ENCODE measurements around the gene HSD17B1. TPM values are rescaled to one million over a fixed set of nuclear protein-coding genes. Genes with fewer than 3 reads are reported as not detected.
"Not testable (repeated sequence)": the region's sequence is repeated elsewhere in the genome, so short reads cannot be mapped to it uniquely, and the experiment has no call there.

HSD17B1 gene, protein sequence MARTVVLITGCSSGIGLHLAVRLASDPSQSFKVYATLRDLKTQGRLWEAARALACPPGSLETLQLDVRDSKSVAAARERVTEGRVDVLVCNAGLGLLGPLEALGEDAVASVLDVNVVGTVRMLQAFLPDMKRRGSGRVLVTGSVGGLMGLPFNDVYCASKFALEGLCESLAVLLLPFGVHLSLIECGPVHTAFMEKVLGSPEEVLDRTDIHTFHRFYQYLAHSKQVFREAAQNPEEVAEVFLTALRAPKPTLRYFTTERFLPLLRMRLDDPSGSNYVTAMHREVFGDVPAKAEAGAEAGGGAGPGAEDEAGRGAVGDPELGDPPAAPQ
- polyA plus RNA-seq (2013), result 41.8 and 44.5 TPM in 2 replicates

DNA sequence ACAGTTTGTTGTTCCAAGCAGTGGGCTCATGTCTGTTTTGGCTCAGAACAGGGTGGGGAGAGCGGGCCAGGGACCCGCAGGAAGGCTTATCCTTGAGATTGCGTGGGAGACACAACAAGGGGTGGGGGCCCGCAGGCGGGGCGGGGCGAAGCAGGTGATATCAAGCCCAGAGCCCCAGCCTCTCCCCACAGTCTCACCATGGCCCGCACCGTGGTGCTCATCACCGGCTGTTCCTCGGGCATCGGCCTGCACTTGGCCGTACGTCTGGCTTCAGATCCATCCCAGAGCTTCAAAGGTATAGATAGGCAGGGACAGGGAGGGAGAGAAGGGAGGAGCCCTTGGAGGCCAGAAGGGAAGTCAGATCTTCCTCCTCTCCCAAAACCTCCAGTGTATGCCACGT is at the start of gene HSD17B1:
Gene HSD17B1, plus strand, starts transcription at position 188 of the 400 bp plus-strand sequence. Its CDS starts 11 bp downstream, at position 199.
- peak within 1 kb of the TSS; percentile 79 for H4K12ac ChIP-seq (ENCODE audit: low read depth, low read length)
- not testable (repeated sequence) for H3K36me3 ChIP-seq (ENCODE audit: control insufficient read depth in 1 of 2, insufficient read depth in 2 of 2, low read length in 2 of 2); H3K9me3 ChIP-seq (ENCODE audit: insufficient read depth, low read depth, low read length); H3K9ac ChIP-seq (ENCODE audit: low read length); DNase-seq; H3K27me3 ChIP-seq (ENCODE audit: insufficient read depth, low read length); H3K23ac ChIP-seq (ENCODE audit: low read length)
- H3K4ac ChIP-seq (ENCODE audit: low read depth, low read length), result peak within 1 kb of the TSS; percentile 93
- peak within 1 kb of the TSS; percentile 97 for H3K18ac ChIP-seq (ENCODE audit: low read length)
- H3K4me3 ChIP-seq (ENCODE audit: low read depth, low read length), result peak within 1 kb of the TSS; percentile 92
- peaks cover 24 to 27% of the 10 kb centered on the region in 2 experiments for H3K4me1 ChIP-seq (ENCODE audit: control insufficient read depth in 1 of 2, insufficient read depth in 2 of 2, low read length in 2 of 2)
- peak within 1 kb of the TSS; percentile 76 for H3K27ac ChIP-seq (ENCODE audit: low read depth, low read length)
- H3K14ac ChIP-seq (ENCODE audit: low read length), result peak within 1 kb of the TSS; percentile 95
- peak within 1 kb of the TSS; percentile 92 for H4K91ac ChIP-seq (ENCODE audit: low read depth, low read length)
- peak within 1 kb of the TSS; percentile 82 for H2BK120ac ChIP-seq (ENCODE audit: insufficient read depth, low read length, poor library complexity)
- H2AK5ac ChIP-seq (ENCODE audit: low read length), result peak within 1 kb of the TSS; percentile 84
- H2AFZ ChIP-seq (ENCODE audit: insufficient read depth, low read length, poor library complexity), result peak within 1 kb of the TSS; percentile 66
- peaks cover 26% of the 10 kb centered on the region for H3K79me1 ChIP-seq (ENCODE audit: low read length)
- H3K4me2 ChIP-seq (ENCODE audit: low read length), result peak within 1 kb of the TSS; percentile 77
- WGBS (ENCODE audit: extremely low coverage, insufficient coverage, insufficient read length), result no CpG with 5 or more reads among the region's 15 CpGs
- H2BK12ac ChIP-seq (ENCODE audit: low read length), result peak within 1 kb of the TSS; percentile 90
- H4K8ac ChIP-seq (ENCODE audit: low read depth, low read length), result peak within 1 kb of the TSS; percentile 96
- H2BK5ac ChIP-seq (ENCODE audit: low read depth, low read length, poor library complexity), result peak within 1 kb of the TSS; percentile 53
- peaks cover 16% of the 10 kb centered on the region for H3K79me2 ChIP-seq (ENCODE audit: control insufficient read depth, insufficient read depth, low read length, poor library complexity)

DNA sequence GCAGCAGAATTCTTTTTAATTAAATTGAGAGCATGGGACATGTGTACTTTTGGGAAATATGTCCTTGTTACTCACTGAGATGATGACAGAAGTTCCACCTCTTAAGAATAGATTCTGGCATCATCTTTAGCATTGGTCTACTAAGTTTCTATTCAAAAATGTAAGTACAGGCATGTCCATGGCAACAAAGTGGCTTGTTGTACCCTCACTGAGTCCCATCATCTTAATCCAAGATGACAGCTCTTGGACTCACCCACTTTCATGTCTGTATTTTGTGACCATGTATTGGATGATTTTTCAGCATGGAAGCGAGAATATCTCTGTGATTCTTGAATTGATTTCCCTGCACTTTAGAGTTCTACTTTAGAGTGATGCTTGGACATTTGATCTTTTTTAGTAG is 49.8 kb upstream of the HSD17B1 start:
- Histone ChIP-seq H3K14ac (ENCODE audit: low read length) (no peak overlapping the region), H2BK120ac (ENCODE audit: insufficient read depth, low read length, poor library complexity) (no peak overlapping the region), H3K27ac (ENCODE audit: low read depth, low read length) (no peak overlapping the region), H4K12ac (ENCODE audit: low read depth, low read length) (no peak overlapping the region), H3K4me3 (ENCODE audit: low read depth, low read length) (no peak overlapping the region), H3K27me3 (ENCODE audit: insufficient read depth, low read length) (no peaks in the 10 kb centered on the region), H3K79me1 (ENCODE audit: low read length) (peaks cover 8% of the 10 kb centered on the region), H3K18ac (ENCODE audit: low read length) (no peak overlapping the region), H3K4ac (ENCODE audit: low read depth, low read length) (no peak overlapping the region), H2AFZ (ENCODE audit: insufficient read depth, low read length, poor library complexity) (no peak overlapping the region), H3K4me1 (ENCODE audit: control insufficient read depth in 1 of 2, insufficient read depth in 2 of 2, low read length in 2 of 2) (peaks cover 3 to 15% of the 10 kb centered on the region in 2 experiments), H2BK12ac (ENCODE audit: low read length) (no peak overlapping the region), H3K36me3 (ENCODE audit: control insufficient read depth in 1 of 2, insufficient read depth in 2 of 2, low read length in 2 of 2) (peaks cover 24 to 29% of the 10 kb centered on the region in 2 experiments), H2BK5ac (ENCODE audit: low read depth, low read length, poor library complexity) (no peak overlapping the region), H3K9me3 (ENCODE audit: insufficient read depth, low read depth, low read length) (no peaks in the 10 kb centered on the region), H3K4me2 (ENCODE audit: low read length) (no peak overlapping the region), H3K79me2 (ENCODE audit: control insufficient read depth, insufficient read depth, low read length, poor library complexity) (no peaks in the 10 kb centered on the region), H3K23ac (ENCODE audit: low read length) (no peak overlapping the region), H4K8ac (ENCODE audit: low read depth, low read length) (no peak overlapping the region), H4K91ac (ENCODE audit: low read depth, low read length) (no peak overlapping the region), H3K9ac (ENCODE audit: low read length) (no peak overlapping the region), H2AK5ac (ENCODE audit: low read length) (no peak overlapping the region)
- WGBS (ENCODE audit: extremely low coverage, insufficient coverage, insufficient read length), result no CpG with 5 or more reads among the region's 1 CpG
- DNase-seq, result no peak

DNA sequence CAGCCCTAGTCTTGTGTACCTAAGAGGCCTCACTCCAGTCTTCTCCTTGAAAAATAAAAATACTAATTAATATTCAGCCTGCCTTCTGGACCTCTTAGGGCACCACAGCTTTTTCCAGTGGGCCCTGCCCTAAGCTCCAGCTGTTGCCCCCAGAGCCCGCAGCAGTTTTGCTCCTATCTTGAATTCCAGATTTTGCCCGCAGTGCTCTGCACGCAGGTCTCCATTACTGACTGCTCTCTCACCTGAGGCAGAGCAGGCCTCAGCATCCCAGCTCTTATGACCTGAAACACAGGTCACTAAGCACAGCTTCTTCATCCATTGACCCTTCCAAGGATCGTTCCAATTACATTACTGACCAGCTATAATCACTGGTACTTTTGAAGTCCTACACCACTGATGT is 45.1 kb upstream of the HSD17B1 start:
- no CpG with 5 or more reads among the region's 4 CpGs for WGBS (ENCODE audit: extremely low coverage, insufficient coverage, insufficient read length)
- no peak overlapping the region for H3K14ac ChIP-seq (ENCODE audit: low read length)
- peak overlapping the region; percentile 35 for H4K8ac ChIP-seq (ENCODE audit: low read depth, low read length)
- no peak overlapping the region for H4K12ac ChIP-seq (ENCODE audit: low read depth, low read length)
- peaks cover 22 to 26% of the 10 kb centered on the region in 2 experiments for H3K36me3 ChIP-seq (ENCODE audit: control insufficient read depth in 1 of 2, insufficient read depth in 2 of 2, low read length in 2 of 2)
- H3K4me2 ChIP-seq (ENCODE audit: low read length), result no peak overlapping the region
- no peak overlapping the region for H2AFZ ChIP-seq (ENCODE audit: insufficient read depth, low read length, poor library complexity)
- H4K91ac ChIP-seq (ENCODE audit: low read depth, low read length), result peak overlapping the region; percentile 26
- no peaks in the 10 kb centered on the region for H3K27me3 ChIP-seq (ENCODE audit: insufficient read depth, low read length)
- peak overlapping the region; percentile 52 for H2BK12ac ChIP-seq (ENCODE audit: low read length)
- H3K4me1 ChIP-seq (ENCODE audit: control insufficient read depth in 1 of 2, insufficient read depth in 2 of 2, low read length in 2 of 2), result peaks cover 3 to 23% of the 10 kb centered on the region in 2 experiments
- no peak overlapping the region for H3K9ac ChIP-seq (ENCODE audit: low read length)
- no peaks in the 10 kb centered on the region for H3K79me2 ChIP-seq (ENCODE audit: control insufficient read depth, insufficient read depth, low read length, poor library complexity)
- H3K18ac ChIP-seq (ENCODE audit: low read length), result no peak overlapping the region
- H3K79me1 ChIP-seq (ENCODE audit: low read length), result peaks cover 12% of the 10 kb centered on the region
- peak overlapping the region; percentile 31 for H2BK5ac ChIP-seq (ENCODE audit: low read depth, low read length, poor library complexity)
- no peaks in the 10 kb centered on the region for H3K9me3 ChIP-seq (ENCODE audit: insufficient read depth, low read depth, low read length)
- no peak overlapping the region for H2AK5ac ChIP-seq (ENCODE audit: low read length)
- H3K23ac ChIP-seq (ENCODE audit: low read length), result no peak overlapping the region
- H3K4me3 ChIP-seq (ENCODE audit: low read depth, low read length), result no peak overlapping the region
- peak; percentile 79 to 90 for DNase-seq
- peak overlapping the region; percentile 83 for H3K27ac ChIP-seq (ENCODE audit: low read depth, low read length)
- H3K4ac ChIP-seq (ENCODE audit: low read depth, low read length), result no peak overlapping the region
- H2BK120ac ChIP-seq (ENCODE audit: insufficient read depth, low read length, poor library complexity), result no peak overlapping the region

DNA sequence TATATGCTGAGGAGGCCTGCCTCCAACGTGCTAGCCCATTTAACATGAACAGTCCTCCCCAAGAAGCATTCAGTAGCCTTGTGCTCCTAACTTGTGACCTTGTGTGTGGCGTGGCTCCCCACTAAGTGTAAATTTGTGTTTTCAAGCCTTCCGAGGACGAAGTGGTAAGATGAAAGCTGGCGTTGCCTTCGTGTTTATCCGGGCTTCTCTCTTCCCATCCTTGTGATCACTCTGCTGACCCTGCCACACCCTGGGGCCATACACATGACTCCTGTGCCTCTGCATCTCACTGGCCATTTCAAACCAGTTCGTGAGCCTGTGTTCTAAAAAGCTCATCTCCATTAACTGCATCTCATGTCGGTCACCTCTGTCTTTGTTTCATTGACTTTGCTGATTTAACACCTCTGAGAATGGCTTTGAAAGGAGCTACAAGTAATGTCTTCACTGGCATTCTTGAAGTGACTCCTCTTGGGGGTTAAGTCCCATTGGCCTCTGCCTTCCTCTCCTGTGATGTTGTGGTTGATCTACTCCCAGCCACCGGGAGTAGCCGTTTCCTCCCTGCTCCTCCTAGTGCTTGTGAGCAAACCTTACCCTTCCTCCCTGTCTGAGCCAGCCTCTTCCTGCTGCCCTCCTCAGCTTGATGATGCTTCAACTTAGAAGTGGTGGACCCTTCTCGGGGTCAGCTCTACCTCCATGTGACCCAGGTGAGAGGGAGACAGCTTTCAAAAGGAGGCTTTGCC is 44.1 kb upstream of the HSD17B1 start:
- H3K9ac ChIP-seq (ENCODE audit: low read length), result no peak overlapping the region
- peaks cover 23 to 27% of the 10 kb centered on the region in 2 experiments for H3K36me3 ChIP-seq (ENCODE audit: control insufficient read depth in 1 of 2, insufficient read depth in 2 of 2, low read length in 2 of 2)
- H3K9me3 ChIP-seq (ENCODE audit: insufficient read depth, low read depth, low read length), result no peaks in the 10 kb centered on the region
- no peak for DNase-seq
- no peak overlapping the region for H4K12ac ChIP-seq (ENCODE audit: low read depth, low read length)
- no CpG with 5 or more reads among the region's 12 CpGs for WGBS (ENCODE audit: extremely low coverage, insufficient coverage, insufficient read length)
- H3K4me1 ChIP-seq (ENCODE audit: control insufficient read depth in 1 of 2, insufficient read depth in 2 of 2, low read length in 2 of 2), result peaks cover 3 to 23% of the 10 kb centered on the region in 2 experiments
- no peaks in the 10 kb centered on the region for H3K27me3 ChIP-seq (ENCODE audit: insufficient read depth, low read length)
- H2AFZ ChIP-seq (ENCODE audit: insufficient read depth, low read length, poor library complexity), result no peak overlapping the region
- no peak overlapping the region for H4K8ac ChIP-seq (ENCODE audit: low read depth, low read length)
- no peaks in the 10 kb centered on the region for H3K79me2 ChIP-seq (ENCODE audit: control insufficient read depth, insufficient read depth, low read length, poor library complexity)
- no peak overlapping the region for H3K4me3 ChIP-seq (ENCODE audit: low read depth, low read length)
- peaks cover 12% of the 10 kb centered on the region for H3K79me1 ChIP-seq (ENCODE audit: low read length)
- no peak overlapping the region for H2BK5ac ChIP-seq (ENCODE audit: low read depth, low read length, poor library complexity)
- H2AK5ac ChIP-seq (ENCODE audit: low read length), result no peak overlapping the region
- no peak overlapping the region for H3K27ac ChIP-seq (ENCODE audit: low read depth, low read length)
- no peak overlapping the region for H3K4me2 ChIP-seq (ENCODE audit: low read length)
- H3K23ac ChIP-seq (ENCODE audit: low read length), result no peak overlapping the region
- no peak overlapping the region for H3K18ac ChIP-seq (ENCODE audit: low read length)
- no peak overlapping the region for H4K91ac ChIP-seq (ENCODE audit: low read depth, low read length)
- H3K14ac ChIP-seq (ENCODE audit: low read length), result no peak overlapping the region
- no peak overlapping the region for H3K4ac ChIP-seq (ENCODE audit: low read depth, low read length)
- no peak overlapping the region for H2BK120ac ChIP-seq (ENCODE audit: insufficient read depth, low read length, poor library complexity)
- H2BK12ac ChIP-seq (ENCODE audit: low read length), result peak overlapping the region; percentile 23
